Measurements from ENCODE around the gene ZYG11B.
A peak's percentile ranks its signal among the peaks of the same experiment; 100 is the strongest.
"Not testable (repeated sequence)": the region's sequence is repeated elsewhere in the genome, so short reads cannot be mapped to it uniquely, and the experiment has no call there.

The ZYG11B gene

DNA sequence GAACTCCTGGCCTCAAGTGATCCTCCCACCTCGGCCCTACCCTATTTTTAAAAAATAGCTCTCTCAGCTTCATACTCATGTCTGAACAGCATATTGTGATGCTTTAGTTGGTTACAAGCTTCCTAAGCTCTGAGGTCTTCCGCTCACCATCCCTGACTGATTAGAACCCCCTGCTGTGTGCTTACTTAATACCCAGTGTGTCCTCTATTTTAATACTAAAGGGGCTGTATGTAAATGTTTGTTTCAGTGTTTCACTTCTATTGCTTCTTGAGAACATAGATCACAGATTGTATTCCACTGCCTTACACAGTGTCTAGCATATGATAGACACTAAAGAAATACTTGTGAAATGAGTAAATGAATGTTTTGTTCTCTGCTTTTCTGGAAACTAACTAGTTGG lies 29.8 kb downstream of the ZYG11B start:
- DNase-seq (ENCODE audit: low read depth), result no peak

DNA sequence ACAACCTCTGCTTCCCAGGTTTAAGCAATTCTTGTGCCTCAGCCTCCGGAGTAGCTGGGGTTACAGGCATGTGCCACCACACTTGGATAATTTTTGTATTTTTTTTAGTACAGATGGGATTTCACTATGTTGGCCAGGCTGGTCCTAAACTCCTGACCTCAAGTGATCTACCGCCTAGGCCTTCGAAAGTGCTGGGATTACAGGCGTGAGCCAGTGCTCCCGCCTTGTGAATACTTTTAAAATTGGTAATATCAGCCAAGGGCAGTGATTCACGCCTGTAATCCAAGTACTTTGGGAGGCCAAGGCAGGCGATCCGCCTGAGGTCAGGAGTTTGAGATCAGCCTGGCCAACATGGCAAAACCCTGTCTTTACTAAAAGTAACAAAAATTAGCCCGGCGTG lies 33.7 kb downstream of the ZYG11B start:
- no peak for DNase-seq (ENCODE audit: low read depth)

DNA sequence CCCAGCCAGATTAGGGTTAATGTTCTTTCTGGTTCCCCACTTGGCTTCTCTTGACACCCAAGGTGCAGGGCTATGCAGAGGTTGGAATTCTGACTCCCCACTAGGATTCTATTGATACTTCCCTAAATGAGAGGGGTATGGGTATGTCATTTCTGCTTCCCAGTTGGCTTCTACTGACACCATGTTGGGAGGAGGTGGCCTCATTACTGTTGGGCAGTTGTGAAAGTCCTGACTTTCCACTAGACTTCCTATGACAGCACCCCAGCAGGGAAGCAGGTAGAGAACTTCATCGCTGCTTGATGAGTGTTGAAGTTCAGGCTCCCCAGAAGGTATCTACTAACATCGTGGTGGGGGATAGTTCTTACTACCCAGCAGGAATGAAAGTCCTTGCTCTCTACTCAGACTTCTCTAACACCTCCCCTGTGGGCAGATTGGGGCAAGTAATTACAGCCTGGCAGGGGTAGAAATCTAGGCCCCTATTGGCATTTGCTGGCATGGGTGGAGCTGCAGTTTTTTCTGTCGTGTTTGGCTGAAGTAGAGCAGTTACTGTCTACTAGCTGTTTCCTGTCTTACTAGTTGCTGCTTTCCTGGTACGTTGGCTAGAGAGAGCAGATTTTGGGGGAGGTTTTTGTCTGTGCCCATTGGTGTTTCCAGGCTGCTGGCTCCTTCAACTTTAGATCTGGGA lies 41.5 kb downstream of the ZYG11B start:
- DNase-seq (ENCODE audit: low read depth), result no peak

DNA sequence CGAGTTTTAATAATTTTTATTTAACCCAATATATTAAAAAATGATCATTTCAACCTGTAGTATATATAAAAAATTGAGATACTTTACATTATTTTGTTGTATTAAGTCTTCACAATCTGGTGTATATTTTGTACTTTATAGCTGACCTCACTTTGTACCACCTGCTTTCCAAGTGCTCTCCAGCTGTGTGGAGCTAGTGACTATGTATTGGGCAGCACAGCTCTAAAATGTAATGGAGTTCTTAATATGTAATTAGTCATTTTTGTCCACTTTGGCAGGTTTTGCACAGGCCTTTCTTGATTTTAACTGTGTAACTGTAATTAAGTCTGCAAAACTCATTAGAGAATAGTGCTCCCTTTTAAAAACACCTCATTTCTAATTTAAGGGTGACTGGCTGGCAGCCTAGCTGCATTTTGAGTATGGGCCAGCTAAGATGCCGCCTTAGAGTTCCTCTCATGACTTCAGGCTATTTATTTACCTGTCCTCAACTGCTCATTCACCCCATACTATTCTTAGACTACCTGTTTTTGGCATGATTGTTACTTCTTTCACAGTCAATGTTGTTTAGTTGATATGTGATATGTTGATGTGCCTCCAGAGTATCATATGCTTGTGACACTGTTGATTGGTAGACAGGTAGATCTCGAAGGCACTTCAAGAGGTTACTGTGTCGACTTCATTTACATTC lies 43.2 kb downstream of the ZYG11B start:
- DNase-seq (ENCODE audit: low read depth), result no peak

DNA sequence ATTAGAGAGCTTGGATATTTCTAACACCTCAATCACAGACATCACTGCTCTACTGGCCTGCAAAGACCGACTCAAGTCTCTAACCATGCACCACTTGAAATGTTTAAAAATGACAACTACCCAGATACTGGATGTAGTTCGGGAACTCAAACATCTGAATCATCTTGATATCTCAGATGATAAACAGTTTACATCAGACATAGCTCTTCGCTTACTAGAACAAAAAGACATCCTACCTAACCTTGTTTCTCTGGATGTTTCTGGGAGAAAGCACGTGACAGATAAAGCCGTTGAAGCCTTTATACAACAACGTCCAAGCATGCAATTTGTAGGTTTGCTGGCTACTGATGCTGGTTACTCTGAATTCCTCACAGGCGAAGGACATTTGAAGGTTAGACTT lies 45.1 kb downstream of the ZYG11B start:
- DNase-seq (ENCODE audit: low read depth), result no peak

DNA sequence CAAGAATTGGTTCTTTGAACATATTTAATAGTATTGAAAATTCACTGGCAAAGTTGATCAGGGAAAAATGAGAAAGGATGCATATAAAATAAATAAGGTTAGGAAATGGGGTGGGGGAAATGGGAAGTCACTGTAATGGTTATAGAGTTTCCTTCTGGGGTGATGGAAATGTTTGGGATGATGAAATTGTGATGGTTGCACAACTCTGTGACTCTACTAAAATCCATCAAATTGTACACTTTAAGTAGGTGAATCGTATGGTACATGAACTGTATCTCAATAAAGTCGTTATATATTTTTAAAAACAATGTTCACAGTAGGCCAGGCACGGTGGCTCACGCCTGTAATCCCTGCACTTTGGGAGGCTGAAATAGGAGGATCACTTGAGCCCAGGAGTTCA lies 59.9 kb downstream of the ZYG11B start:
- DNase-seq (ENCODE audit: low read depth), result no peak

DNA sequence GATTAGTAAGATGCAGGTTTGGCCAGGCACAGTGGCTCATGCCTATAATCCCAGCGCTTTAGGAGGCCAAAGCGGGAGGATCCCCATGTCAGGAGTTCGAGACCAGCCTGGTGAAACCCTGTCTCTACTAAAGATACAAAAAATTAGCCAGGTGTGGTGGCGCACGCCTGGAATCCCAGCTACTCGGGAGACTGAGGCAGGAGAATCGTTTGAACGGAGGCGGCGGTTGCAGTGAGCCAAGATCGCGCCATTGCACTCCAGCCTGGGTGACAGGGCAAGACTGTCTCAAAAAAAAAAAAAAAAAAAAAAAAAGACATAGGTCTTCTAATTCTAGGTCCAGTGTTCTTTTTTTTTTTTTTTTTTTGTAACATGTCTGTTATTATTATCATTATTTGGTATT lies 64.2 kb downstream of the ZYG11B start:
- not testable (repeated sequence) for DNase-seq (ENCODE audit: low read depth)

DNA sequence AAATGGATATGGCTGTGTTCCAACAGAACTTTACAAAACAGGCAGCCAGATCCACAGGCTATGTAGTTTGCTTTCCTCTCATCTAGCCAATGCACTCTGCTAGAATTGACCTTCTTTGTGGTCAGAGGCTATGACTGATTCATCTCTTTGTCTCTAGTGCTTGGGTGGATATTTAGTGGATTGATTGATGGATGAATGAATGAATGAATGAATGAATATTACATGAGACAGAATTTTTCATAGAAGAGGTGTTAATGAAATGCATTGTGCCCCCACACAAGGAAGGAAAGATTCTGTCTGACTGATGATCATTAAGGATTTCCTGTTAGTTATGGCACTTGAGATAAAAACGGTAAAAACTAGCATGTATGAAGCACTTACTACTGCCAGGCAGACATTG lies 65.8 kb downstream of the ZYG11B start:
- no peak for DNase-seq (ENCODE audit: low read depth)

DNA sequence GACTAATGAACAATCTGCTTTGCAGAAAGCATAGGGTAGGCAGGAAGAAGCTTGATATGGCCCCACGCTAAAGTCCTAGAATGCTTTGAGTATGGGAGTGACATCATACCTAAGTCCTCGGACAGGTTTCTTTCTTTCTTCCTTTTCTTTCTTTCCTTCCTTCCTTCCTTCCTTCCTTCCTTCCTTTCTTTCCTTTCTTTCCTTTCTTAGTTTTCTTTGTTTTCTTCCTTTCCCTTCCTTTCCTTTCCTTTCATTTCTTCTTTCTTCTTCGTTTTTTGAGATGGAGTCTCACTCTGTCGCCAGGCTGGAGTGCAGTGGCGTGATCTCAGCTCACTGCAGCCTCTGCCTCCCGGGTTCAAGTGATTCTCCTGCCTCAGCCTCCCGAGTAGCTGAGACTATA lies 67.5 kb downstream of the ZYG11B start:
- DNase-seq (ENCODE audit: low read depth), result not testable (repeated sequence)

DNA sequence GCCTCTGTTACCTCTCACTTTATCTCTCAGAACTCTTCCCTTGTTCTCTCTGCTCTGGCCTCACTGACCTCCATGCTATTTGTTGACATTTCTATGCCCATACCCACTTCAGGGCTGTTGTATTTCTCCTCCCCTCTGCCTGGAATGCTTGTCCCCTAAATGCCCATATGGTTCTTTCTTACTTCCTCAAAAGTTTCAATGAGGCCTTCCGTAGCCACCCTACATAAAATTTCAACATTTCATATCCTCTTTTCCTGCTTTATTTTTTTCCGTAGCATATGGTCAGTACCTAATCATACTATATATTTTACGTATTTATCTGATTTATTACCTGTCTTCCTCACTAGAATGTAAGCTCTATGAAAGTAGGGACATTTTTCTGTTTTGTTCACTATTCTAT lies 69.2 kb downstream of the ZYG11B start:
- DNase-seq (ENCODE audit: low read depth), result no peak

DNA sequence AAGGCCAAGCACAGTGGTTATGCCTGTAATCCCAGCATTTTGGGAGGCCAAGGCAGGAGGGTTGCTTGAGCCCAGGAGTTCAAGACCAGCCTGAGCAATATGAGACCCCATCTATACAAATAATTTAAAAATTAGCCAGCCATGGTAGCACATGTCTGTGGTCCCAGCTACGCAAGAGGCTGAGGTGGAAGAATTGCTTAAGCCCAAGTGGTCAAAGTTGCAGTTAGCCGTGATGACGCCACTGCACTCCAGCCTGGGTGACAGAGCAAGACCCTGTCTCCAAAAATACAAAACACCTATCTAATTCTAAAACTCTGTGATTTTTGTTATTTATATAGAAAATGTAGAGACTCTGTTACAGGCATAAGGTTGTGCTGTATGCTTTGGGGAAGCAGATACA lies 72.1 kb downstream of the ZYG11B start:
- no peak for DNase-seq (ENCODE audit: low read depth)

DNA sequence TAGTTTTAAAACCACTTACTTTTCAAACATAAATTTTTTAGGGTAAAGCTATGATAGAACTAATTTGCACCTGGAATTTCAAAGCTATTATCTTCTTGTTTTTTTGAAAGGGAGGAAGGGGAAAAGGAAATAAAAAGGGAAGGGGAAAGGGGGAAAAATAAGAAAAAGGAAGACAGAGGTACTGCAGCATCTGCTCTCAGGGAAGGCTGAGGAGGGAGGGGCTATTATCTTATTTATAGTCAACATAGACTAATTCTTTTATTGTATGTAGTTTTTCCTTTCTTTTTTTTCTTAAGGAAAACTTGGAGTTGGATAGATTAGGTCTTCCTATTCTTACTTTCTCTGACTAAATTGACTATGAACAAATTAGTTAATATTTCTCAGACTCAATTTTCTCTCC lies 74.8 kb downstream of the ZYG11B start:
- no peak for DNase-seq (ENCODE audit: low read depth)

DNA sequence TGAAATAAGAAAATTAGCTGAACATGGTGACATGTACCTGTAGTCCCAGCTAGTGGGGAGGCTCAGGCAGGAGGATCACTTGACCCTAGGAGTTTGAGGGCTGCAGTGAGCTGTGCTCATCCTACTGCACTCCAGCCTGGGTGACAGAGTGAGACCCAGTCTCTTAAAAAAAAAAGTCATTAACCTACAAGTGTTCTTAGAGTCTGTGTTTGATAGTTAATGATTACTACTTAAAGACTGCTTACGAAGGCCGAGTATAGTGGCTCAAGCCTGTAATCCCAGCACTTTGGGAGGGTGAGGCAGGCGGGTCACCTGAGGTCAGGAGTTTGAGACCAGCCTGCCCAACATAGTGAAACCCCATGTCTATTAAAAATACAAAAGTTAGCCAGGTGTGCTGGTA lies 77.8 kb downstream of the ZYG11B start:
- DNase-seq (ENCODE audit: low read depth), result not testable (repeated sequence)

DNA sequence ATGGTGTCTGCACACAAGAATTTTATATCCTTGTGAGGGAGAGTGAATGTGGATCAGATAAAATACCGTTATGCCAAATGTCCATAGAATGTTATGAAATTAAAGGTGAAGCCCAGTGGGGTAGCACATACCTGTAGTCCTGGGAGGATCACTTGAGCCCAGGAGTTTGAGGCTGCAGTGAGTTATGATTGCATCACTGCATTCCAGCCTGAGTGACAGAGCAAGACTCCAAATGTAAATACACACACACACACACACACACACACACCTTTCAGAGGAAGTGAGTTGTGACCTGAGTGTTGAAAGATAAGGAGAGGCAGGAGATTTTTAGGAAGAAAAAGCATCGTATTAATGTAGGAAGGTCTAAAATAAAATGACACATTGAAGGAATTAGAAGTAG lies 88.2 kb downstream of the ZYG11B start:
- DNase-seq (ENCODE audit: low read depth), result no peak

DNA sequence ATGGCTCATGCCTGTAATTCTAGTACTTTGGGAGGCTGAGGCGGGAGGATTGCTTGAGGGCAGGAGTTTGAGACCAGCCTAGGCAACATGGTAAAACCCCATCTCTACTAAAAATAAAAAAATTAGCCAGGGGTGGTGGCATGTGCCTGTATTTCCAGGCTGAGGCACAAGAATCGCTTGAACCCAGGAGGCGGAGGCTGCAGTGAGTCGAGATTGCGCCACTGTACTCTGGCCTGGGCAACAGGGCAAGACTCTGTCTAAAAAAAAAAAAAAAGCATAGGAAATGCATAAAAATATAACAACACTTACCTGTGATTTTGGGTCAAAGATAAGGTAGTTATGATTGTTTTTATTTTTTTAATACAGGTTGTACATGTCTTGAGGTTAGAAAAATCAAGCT lies 94.6 kb downstream of the ZYG11B start:
- not testable (repeated sequence) for DNase-seq (ENCODE audit: low read depth)

DNA sequence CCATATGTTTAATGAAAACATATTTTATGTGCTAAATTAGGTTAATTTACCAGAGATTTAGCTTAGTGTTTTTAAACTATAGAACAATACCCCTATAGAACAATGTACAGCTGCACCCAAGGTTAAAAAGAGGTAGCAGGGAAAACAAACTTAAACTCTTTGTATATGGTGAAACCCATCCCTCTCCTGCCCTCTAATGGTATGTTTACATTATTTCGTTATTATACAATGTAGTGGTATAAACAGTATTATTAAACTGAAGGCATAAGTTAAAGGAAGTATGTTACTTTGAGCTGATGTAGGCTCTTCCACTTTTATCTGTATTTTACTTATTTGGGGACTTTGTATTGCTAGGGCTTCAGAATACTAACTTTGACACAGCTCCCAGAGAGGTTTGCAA lies 99.6 kb downstream of the ZYG11B start:
- no peak for DNase-seq (ENCODE audit: low read depth)

DNA sequence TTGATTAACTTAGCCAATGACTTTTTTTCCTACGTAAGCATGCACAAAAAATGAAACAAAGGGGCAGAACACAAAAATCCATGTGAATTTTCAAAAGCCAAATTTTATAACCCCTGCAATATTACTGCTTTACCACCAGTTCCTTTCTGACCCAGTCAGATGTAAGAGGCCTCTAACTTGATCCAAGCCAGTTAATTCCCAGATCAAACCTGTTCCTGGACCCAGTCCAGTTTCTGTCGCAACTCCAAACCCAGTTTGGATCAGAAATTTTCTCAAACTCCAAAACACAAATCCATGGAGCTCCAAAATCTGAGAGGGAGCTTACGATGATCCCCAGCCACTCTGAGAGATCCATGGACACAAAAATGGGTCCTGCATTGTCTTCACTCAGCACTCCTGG lies 108.5 kb downstream of the ZYG11B start:
- no peak for DNase-seq (ENCODE audit: low read depth)

DNA sequence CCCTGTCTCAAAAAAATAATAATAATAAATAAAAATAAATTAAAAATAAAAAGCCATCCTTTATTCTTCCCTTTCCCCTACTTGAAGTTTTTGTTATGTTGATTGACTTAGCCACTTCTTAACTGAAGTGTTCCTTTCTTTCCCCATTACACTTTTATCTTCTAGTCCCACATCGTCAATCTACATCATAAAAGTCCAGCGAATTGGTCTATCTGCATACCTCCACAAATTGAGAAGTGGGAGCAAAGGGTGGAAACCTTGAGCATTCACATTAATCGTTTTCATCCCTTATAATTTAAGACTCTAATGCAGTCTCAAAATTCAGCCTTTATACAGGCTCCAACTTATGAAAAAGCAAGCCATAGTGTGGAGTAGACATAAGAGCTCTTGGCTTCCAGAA lies 109.8 kb downstream of the ZYG11B start:
- DNase-seq (ENCODE audit: low read depth), result no peak

DNA sequence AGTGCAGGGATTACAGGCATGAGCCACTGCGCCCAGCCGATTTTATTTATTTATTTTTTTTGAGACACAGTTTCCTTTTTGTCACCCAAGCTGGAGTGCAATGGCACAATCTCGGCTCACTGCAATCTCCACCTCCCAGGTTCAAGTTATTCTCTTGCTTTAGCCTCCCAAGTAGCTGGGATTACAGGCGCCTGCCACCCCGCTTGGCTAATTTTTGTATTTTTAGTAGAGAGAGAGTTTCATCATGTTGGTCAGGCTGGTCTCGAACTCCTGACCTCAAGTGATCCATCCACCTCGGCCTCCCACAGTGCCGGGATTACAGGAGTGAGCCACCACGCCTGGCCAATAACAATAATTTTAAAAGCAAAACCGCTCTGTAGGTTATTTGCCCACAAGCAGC lies 112.9 kb downstream of the ZYG11B start:
- not testable (repeated sequence) for DNase-seq (ENCODE audit: low read depth)

DNA sequence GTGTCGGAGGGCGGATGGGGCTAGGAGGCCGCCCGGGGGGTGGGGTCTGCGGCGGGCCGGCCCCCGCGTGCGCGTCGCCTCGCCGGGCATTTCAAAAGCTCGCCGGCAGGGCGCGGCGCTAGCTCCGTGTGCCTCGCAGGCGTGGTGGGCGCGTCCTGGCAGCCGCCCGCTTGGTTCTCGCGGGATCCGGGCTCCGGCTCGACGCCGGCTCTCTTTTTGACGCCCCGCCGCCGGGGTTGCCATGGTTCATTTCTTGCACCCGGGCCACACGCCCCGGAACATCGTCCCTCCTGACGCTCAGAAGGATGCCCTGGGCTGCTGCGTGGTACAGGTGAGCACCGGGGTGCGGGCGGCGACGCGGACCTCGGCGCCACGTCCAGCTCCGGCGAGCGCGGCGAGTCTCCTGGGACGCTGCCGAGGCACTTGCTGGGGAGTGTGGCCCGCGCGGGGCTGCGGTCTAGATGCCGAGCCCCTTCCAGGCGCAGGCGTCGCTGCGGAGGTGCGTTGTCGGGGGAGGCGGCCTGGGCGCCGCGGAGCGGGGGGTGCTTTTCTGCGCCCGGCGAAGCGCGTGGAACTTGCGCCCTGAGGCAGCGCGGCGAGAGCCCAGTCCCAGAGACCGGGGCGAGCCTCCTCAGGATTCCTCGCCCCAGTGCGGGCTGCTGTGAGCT lies 116.5 kb downstream of the ZYG11B start, which contains the start of gene ZYG11A:
ZYG11A (plus strand) TSS at position 118 of the 668 bp plus-strand sequence; CDS start at position 242, 124 bp downstream.
- DNase-seq (ENCODE audit: low read depth), result peak; percentile 21

DNA sequence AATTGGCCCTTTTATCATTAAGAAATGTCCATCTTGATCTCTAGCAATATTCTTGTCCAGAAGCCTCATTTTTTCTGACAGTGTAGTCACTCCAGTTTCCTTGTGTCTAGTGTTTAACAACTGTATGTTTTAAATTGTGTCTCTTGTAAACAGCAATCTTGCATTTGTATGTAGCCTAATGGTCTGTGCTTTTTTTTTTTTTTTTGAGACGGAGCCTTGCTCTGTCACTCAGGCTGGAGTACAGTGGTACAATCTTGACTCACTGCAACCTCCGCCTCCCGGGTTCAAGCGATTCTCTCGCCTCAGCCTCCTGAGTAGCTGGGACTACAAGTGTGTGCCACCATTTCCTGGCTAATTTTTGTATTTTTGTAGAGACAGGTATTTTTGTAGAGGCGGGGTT lies 118.9 kb downstream of the ZYG11B start:
- not testable (repeated sequence) for DNase-seq (ENCODE audit: low read depth)

DNA sequence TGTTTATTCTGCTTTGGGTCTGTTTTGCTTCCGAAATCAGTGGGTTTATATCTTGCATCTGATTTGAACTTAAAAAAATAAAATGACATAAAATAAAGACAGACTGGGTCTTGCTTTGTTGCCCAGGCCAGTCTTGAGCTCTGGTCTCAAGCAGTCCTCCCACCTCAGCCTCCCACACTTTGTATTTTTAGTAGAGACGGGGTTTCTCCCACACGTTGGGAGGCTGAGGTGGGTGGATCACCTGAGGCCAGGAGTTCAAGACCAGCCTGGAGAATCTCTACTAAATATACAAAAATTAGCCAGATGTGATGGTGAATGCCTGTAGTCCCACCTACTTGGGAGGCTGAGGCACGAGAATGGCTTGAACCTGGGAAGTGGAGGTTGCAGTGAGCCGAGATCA lies 122.2 kb downstream of the ZYG11B start:
- no peak for DNase-seq (ENCODE audit: low read depth)

DNA sequence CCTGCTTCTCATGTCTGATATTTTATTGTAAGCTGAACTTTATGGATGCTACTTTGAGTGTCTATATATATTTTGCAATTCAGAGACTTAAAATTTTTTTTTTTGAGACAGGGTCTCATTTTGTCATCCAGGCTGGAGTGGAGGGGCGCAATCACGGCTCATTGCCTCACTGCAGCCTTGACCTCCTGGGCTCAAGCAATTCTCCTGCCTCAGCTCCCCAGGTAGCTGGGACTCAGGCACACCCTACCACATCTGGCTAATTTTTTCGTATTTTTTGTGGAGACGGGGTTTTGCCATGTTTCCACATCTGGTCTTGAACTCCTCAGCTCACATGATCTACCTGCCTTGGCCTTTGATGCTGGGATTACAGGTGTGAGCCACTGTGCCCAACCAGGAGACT lies 124.7 kb downstream of the ZYG11B start:
- no peak for DNase-seq (ENCODE audit: low read depth)
